ENCODE measurements around the gene SLC25A28.

GRCh38 chr10:99654390-99655175 is 34.3 kb upstream of the SLC25A28 start:
- no peak for TF ChIP-seq CTCF (IDR thresholded peaks at IDR 0.05)
- TF ChIP-seq EZH2 (IDR thresholded peaks at IDR 0.05; ENCODE audit: borderline replicate concordance, insufficient read depth, low read depth, low read length, poor library complexity, severe bottlenecking): no peak
